Psoas muscle (tissue), 8 donors: ENCODE measurements around the gene CSNK1A1. TPM values are rescaled to one million over a fixed set of nuclear protein-coding genes. Genes with fewer than 3 reads are reported as not detected.
A peak's percentile ranks its signal among the peaks of the same experiment; 100 is the strongest.

Experiments
- ATAC-seq, 4 donors: fragments of 200-7000 bp; cut with Tn5 transposase; one replicate each; pipeline ENCODE4 v1.9.1; 2020; ENCODE audit warnings: moderate library complexity in 3 of 4, mild to moderate bottlenecking in 2 of 4
- DNase-seq, 2 donors: peaks; one replicate each; pipeline ENCODE4 v3.0.0-alpha.2; 2020
- H3K27ac ChIP-seq: fragments of 200-600 bp; one replicate; pipeline ENCODE4 v1.8.0; 2022
- H3K27me3 ChIP-seq, 3 donors: fragments of 200-600 bp in 1 of 3; one replicate each; pipeline versions ENCODE4 v1.6.1 to v1.8.0; 2013 to 2022; ENCODE audit warnings: low read length in 2 of 3, mild to moderate bottlenecking in 2 of 3, moderate library complexity in 1 of 3; ENCODE audit not compliant: insufficient read depth in 3 of 3
- H3K36me3 ChIP-seq, 2 donors: fragments of 200-600 bp in 1 of 2; one replicate each; pipeline versions ENCODE4 v1.6.1 to v1.8.0; 2013 to 2022; ENCODE audit warnings: low read depth in 1 of 2, mild to moderate bottlenecking in 1 of 2, moderate library complexity in 1 of 2; ENCODE audit not compliant: insufficient read depth in 1 of 2
- H3K4me1 ChIP-seq: fragments of 200-600 bp; one replicate; pipeline ENCODE4 v1.8.0; 2022
- H3K4me3 ChIP-seq: fragments of 200-600 bp; one replicate; pipeline ENCODE4 v1.8.0; 2022; ENCODE audit warnings: mild to moderate bottlenecking
- H3K9me3 ChIP-seq: fragments of 200-600 bp; one replicate; pipeline ENCODE4 v1.8.0; 2022
- WGBS, 3 donors: extraction: QIAGEN DNeasy Blood & Tissue Kit; methylation state at CpG; one replicate each; pipeline versions ENCODE4 v1.1.6 to v1.1.7; 2013; 5-methylcytosine and 5-hydroxymethylcytosine counted together
- intact Hi-C, 2 donors: fragments of 100-400 bp; cut with DNase I; formaldehyde crosslinking; loops; one replicate each; pipeline versions ENCODE4 v1.11.0 to v1.14.2; 2022
- polyA plus RNA-seq, 3 donors: library from polyadenylated mRNA; stranded (reverse); fragments of 200-250 nt; gene quantifications; one replicate each; pipeline ENCODE4 v1.2.3, GENCODE V29; 2013
- total RNA-seq, 4 donors: library from RNA; stranded (reverse); fragmentation: NEBNext Ultra II Directional in 2 of 4; extraction: Animal tissue kit (Norgen Biotek cat#: 25700) in 2 of 4; gene quantifications; one replicate each; pipeline versions ENCODE4 v1.2.1 to v1.2.4, GENCODE V29; 2021 to 2023
- TF ChIP-seq, protein P1 (sequence below): fragments of 200-600 bp; IDR thresholded peaks from one replicate; pipeline ENCODE4 v1.8.0; 2022; ENCODE audit warnings: antibody characterized with exemption
- donor health status: healthy with polysubstance abuse.
- donor health status: DM: no; HTN: no; CAD: no; lungs with moderate emphysema.
- donor health status: Bipolar disorder and iron deficiency.
- donor health status: healthy.
- donor health status: DM: yes; HTN: yes; CAD: no.
- donor health status: DM: no; HTN: no; CAD: no.
- donor health status: DM: no; HTN: no; CAD: no.
- donor health status: DM: yes; HTN: yes; CAD: no.

Gene CSNK1A1
- total and polyA plus RNA-seq, 7 donors = 73.6 to 394 (median 201) TPM

DNA sequence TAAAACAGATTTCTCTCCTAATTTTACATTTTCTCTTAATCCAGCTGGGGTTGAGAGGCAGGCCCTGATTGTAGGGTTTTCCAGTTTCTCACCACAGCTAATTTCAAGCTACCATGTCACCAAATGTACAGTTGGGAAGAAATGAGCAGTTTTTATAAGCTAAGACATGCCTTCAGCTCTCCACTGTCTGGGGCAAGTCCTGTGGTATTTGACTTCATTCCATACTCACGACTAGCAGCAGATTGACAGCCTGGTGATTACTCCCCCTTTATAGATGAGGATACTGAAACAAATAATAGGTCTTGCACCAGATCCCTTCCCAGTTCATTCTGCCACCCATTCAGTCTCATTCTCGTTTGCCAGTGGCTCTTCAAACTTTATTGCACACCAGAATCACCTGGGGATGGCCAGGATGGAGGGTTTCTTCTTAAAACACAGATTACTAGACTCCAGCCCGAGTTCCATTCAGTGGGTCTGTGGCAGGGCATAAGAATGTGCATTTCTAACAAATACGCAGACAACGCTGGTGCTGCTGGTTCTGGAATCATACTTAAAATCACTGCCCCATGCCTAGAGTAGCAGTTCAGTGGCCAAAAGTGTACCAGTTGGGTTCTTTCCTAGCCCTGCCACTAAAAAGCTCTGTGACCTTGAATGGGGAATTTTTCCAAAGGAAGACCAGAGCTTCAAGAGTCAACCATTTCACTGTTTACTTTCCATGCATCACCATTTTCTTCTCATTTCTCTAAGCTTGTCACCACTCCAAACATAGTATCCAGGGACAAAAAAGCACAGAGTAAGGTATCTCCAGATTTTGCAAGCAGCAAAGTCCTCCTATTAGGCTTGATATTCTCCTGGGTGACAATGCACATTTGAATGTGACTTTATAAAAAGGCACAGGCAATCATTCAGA lies 64.3 kb downstream of the CSNK1A1 start:
- Histone ChIP-seq H3K27ac (peak overlapping the region; percentile 92), H3K4me3 (no peak overlapping the region), H3K9me3 (no peaks in the 10 kb centered on the region), H3K4me1 (peaks cover 67% of the 10 kb centered on the region), H3K36me3 (no peaks in the 10 kb centered on the region), H3K27me3 (no peaks in the 10 kb centered on the region)
- WGBS, 3 donors = 54 to 55% (median 54%) methylated on average over 5 of the region's 5 CpGs
- intact Hi-C loops = loop anchor here (2.0 to 5.0 kb wide), 3 partner anchors 40 to 64 kb away; partner anchors contain the start of gene CSNK1A1 (in 1 of the 2)
- ATAC-seq = no peak
- no peak for DNase-seq
- TF ChIP-seq, protein P1, sequence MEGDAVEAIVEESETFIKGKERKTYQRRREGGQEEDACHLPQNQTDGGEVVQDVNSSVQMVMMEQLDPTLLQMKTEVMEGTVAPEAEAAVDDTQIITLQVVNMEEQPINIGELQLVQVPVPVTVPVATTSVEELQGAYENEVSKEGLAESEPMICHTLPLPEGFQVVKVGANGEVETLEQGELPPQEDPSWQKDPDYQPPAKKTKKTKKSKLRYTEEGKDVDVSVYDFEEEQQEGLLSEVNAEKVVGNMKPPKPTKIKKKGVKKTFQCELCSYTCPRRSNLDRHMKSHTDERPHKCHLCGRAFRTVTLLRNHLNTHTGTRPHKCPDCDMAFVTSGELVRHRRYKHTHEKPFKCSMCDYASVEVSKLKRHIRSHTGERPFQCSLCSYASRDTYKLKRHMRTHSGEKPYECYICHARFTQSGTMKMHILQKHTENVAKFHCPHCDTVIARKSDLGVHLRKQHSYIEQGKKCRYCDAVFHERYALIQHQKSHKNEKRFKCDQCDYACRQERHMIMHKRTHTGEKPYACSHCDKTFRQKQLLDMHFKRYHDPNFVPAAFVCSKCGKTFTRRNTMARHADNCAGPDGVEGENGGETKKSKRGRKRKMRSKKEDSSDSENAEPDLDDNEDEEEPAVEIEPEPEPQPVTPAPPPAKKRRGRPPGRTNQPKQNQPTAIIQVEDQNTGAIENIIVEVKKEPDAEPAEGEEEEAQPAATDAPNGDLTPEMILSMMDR = no peak

DNA sequence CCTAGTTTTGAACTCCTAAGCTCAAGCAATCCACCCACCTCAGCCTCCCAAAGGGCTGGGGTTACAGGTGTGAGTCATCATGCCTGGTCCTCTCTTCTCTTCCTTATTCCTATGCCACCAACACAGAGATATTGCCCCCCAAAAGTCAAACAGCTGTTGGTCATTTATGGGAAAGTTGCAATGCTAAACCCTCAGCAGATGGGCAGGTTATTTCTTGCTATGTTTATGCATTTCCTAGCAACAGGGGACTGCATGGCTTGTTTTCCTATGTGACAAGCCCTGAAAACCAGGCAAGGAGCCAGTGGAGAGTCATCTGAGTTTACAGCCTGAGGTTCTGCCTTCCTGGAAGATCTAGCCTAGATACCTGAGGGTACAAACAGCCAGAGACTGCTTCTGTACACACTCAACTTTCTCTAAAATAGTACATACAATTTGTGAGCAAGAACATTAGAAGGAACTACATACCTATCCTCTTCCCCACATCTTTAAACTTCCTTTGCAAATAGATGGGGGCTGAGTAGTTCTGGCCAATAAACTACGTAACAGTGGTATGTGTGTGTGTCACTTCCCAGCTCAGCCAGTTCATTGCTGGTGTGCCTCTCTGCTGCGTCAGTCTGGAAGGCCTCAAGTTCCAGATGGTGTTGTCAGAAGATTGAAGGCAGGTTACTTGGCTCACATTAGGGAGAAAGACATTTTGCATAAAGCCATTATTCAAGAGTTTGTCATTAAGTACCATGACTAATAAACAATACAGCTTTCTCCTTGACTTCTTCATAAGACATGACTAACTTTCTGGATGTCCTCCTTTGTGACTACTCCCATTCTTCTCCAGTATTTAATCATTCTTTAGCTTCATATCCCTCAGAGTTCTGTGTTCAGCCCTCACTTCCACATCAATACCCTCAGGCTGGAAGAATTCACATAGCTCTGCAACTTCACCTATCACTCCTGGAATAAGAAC lies 65.3 kb downstream of the CSNK1A1 start:
- 0 to 5% (median 5%) methylated on average over 2 of the region's 2 CpGs for WGBS, 3 donors
- ATAC-seq = peak; percentile 85 to 91 (median 88)
- TF ChIP-seq, protein P1 = no peak
- DNase-seq = peak; percentile 74 to 82
- Histone ChIP-seq H3K36me3 (no peaks in the 10 kb centered on the region), H3K4me3 (no peak overlapping the region), H3K27ac (peak overlapping the region; percentile 92), H3K9me3 (no peaks in the 10 kb centered on the region), H3K4me1 (peaks cover 67% of the 10 kb centered on the region), H3K27me3 (no peaks in the 10 kb centered on the region)
- intact Hi-C loops = loop anchor here (2.0 to 5.0 kb wide), 3 partner anchors 39 to 65 kb away; partner anchors contain the start of gene CSNK1A1 (in 1 of the 2)

DNA sequence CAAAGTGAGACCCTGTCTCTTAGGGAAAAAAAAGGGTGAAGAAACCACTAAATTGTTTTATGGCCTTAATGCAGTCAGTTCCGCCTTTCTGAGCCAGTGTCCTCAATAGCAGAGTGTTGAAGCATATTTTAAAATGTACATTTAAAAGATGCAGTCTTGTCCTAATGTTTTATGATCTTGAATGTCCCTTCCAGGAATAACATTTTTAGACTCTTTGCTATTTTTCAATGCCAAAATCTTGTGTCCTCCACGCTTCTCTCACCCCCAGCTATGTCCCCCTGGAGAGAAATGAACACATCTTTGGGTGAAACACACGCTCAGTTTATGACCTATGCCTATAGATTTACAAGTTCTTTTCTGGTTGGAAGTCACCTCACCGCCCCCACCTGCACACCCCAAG lies 69.8 kb downstream of the CSNK1A1 start:
- 83 to 90% (median 86%) methylated on average over 4 of the region's 4 CpGs for WGBS, 3 donors
- TF ChIP-seq, protein P1 = no peak
- H3K27me3 ChIP-seq = no peaks in the 10 kb centered on the region
- ATAC-seq (no peak), DNase-seq (no peak)
- no peak overlapping the region for H3K27ac ChIP-seq
- H3K9me3 ChIP-seq = no peaks in the 10 kb centered on the region
- H3K4me3 ChIP-seq = no peak overlapping the region
- peaks cover 36% of the 10 kb centered on the region for H3K4me1 ChIP-seq
- no peaks in the 10 kb centered on the region for H3K36me3 ChIP-seq
- intact Hi-C loops = no loop called here

DNA sequence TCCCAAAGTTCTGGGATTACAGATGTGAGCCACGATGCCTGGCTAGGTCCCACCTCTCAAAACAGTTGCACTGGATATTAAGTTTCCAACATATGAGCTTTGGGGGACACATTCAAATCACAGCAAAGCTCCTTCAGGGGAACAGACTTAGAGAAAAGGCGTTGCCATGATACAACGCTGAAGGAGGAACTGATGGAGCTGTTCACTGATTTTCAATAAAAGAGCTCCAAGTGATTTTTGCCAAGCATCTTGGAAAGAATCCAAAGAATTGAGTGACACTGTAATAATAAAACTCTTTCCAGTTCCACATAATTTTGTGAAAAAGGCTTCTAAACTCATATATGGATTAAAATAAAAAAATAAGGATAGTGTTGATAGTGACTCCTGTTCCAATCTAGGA lies 72.5 kb downstream of the CSNK1A1 start:
- WGBS, 3 donors = 48 to 54% (median 48%) methylated on average over 3 of the region's 3 CpGs
- Histone ChIP-seq H3K9me3 (no peaks in the 10 kb centered on the region), H3K36me3 (no peaks in the 10 kb centered on the region), H3K27ac (no peak overlapping the region), H3K4me1 (peaks cover 20% of the 10 kb centered on the region), H3K27me3 (no peaks in the 10 kb centered on the region), H3K4me3 (no peak overlapping the region)
- TF ChIP-seq, protein P1 = no peak
- intact Hi-C loops = no loop called here
- no peak for ATAC-seq
- no peak for DNase-seq
